ENCODE data around the gene PTGIS.
A peak's percentile ranks its signal among the peaks of the same experiment; 100 is the strongest.

The PTGIS gene

GRCh38 chr20:49560186-49560585 lies 7.8 kb downstream of the PTGIS start:
- no peak for DNase-seq (ENCODE audit: low spot score)

DNA sequence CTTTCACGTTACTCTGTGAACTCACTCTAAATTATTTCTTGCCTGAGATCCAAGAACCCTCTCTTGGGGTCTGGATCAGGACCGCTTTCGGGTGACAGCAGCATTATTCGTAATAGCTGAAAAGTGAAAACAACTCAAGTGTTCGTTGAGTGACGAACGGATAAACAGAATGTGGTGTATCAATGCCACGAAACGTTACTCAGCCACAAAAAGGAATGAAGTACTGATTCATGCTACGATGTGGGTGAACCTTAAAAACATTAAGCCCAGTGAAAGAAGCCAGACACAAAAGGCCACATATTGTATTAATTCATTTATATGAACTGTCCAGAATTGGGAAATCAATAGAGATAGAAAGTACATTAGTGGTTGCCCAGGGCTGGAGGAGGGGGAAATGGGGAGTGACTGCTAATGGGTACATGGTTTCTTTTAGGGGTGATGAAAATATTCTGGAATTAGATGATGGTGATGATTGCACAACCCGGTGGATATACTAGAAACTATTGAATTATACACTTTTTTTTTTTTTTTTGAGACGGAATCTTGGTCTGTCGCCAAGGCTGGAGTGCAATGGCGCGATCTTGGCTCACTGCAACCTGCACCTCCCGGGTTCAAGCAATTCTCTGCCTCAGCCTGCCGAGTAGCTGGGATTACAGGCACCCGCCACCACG lies 8.4 kb downstream of the PTGIS start:
- DNase-seq (ENCODE audit: low spot score): peak; percentile 64

DNA sequence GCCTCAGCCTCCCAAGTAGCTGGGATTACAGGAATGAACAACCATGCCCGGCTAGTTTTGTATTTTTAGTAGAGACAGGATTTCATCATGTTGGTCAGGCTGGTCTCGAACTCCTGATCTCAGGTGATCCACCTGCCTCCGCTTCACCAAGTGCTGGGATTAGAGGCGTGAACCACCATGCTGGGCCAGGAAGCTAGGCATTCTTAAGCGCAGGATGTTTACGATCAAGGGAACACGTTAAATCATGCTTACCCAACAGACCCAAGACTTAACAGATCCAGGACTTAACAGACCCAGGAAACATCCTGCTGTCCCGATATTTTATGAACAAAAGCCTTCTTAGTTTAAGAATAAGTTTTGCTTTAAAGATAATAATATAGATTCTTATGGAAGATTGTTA lies 9.1 kb downstream of the PTGIS start:
- DNase-seq (ENCODE audit: low spot score): no peak

DNA sequence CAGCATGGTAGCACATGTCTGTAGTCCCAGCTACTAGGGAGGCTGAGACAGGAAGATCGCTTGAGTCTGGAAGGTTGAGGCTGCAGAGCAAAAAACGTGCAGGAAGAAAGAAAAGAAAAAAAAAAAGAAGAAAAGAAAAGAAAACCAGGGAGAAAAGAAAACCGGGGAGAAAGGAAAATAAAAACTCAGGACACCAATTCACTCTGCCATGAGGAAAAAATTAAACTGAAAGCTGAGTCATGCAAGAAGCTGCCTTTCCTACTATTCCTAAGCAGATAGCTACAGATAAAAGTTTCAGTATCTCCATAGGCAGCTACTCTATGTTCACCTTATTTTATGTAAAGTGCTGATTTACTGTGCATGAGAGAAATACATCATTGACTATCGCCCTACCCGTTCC lies 10.5 kb downstream of the PTGIS start:
- DNase-seq (ENCODE audit: low spot score): no peak

DNA sequence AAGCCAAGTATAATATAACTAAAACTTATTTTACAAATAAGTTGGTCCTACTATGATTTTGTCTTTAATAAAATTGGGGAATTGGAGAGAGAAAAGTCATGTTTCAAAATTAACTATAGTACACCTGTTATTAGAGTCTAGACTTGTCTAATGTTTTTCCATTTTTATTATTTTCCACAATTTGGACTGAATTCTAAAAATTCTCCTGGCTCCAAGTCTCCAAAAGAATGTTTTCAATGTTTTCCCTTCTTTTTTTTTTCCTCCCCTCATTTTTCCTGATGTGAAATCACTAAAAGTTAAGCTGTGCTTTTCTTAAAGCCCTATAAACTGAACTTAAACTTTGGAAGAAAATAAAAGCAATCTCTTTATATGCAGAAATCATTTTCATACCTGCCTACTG lies 11.3 kb downstream of the PTGIS start:
- DNase-seq (ENCODE audit: low spot score): no peak

GRCh38 chr20:49549801-49550551 lies 18.0 kb downstream of the PTGIS start:
- DNase-seq (ENCODE audit: low spot score): no peak

GRCh38 chr20:49548371-49548947 lies 19.5 kb downstream of the PTGIS start:
- no peak for DNase-seq (ENCODE audit: low spot score)

DNA sequence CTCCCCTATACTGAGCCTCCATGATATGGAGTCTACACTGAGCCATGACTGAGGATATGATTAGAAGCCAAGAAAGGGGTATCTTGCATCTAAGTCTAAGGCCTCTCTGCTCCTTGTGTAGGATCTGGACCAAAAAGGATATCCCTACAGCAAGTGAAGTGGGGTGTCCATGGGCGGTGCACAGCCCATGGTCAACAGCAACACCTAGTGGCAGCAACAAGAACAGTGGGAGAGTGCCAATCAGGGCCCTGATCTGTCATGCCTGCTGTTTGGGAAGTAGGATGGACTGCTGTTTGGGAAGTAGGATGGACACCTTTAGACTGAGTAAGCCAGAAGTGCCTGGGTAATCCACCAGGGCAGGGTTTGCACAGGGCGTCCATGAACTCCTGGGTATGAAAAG lies 22.4 kb downstream of the PTGIS start:
- DNase-seq (ENCODE audit: low spot score): no peak

DNA sequence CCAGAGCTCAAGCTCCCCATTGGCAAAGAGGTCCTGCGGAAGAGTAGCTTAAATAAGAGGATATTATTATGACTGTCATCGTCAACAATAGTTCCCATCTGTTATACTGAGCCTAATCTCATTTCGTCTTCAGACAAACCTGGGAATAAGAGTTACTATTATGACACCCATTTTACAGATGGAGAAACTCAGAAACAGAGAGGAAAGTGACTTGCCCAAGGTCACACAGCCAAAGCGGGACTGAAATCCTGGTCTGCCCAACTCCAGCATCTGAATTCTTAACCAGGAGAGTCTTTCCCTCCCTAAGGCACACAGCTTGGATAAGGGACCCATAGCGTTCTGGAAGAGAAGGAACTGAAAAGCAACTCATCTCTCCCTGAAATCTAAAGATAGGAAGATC lies 23.4 kb downstream of the PTGIS start:
- no peak for DNase-seq (ENCODE audit: low spot score)

GRCh38 chr20:49543858-49544437 lies 24.0 kb downstream of the PTGIS start:
- DNase-seq (ENCODE audit: low spot score): no peak

GRCh38 chr20:49543071-49543857 lies 24.7 kb downstream of the PTGIS start:
- DNase-seq (ENCODE audit: low spot score): no peak

GRCh38 chr20:49542514-49542991 lies 25.4 kb downstream of the PTGIS start:
- no peak for DNase-seq (ENCODE audit: low spot score)

DNA sequence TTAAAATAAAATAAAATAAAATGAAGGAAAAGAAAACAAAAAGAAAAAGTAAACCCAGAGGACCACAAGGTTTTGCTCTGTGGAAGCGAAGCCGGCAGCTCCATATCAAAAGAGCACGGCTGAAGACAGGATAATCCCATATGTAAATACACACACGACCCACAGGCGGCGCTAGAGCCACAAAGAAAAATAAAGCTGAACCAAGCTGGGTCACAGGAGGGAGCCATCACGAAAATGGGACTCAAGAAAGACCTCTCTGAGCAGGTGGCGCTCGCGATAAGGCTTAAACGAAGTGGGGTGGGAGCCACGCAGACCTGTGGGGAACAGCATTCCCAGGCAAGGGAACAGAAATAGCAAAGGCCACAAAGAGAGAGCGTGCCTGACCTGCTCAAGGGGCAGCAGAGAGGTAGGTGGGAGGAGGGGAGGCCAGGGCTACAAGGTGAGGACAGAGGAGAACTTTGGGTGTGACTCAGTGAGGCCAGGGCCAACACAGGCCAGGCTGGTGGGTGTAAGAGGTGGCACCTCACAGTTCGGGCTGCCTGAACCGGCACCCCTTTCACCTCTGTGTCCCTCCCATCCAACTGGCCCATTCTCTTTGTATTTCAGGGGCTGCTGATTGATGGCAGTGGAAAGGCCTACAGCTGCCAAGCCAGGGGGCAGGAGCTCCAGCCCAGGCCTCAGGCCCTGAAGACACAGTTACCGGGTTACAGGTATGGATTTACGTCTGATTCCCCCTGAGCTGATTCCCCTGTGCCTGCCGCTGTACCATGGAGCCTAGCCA lies 26.0 kb downstream of the PTGIS start:
- peak; percentile 79 for DNase-seq (ENCODE audit: low spot score)

DNA sequence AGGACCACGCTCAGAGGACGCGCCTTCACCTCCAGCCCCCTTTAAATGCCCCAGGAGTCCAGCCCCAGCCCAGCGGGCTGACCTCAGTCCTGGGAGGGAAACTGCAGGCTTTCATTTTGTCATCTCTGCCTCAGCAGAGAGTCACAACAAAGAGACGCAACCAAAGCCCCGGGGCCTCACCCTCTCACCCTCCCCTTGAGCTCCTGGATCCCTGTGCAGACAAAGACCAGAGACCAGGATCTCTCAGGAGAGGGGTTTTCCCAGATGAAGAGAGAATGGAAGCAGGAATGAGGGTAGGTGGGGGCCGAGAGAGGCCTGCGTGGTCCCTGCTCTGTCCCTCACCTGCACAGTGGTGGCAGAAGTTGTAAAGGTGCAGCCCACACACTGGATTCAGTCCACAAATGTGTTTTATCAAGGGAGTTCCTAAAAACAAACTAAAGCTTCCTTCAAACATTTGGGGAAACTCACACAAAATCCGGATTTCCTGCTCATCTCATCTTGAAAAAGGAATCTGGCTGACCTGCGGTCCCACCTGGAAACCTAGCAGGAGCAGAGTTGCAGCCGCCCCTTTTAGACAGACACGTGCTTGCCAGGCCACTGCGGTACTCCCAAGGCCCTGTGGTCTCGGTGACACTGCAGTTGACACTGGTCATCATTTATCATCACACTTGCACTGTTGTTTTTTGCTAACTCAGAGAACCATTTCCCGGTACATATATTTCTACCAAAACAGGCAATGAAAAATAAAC lies 27.1 kb downstream of the PTGIS start:
- DNase-seq (ENCODE audit: low spot score): no peak

GRCh38 chr20:49540232-49540620 lies 27.7 kb downstream of the PTGIS start:
- DNase-seq (ENCODE audit: low spot score): no peak

DNA sequence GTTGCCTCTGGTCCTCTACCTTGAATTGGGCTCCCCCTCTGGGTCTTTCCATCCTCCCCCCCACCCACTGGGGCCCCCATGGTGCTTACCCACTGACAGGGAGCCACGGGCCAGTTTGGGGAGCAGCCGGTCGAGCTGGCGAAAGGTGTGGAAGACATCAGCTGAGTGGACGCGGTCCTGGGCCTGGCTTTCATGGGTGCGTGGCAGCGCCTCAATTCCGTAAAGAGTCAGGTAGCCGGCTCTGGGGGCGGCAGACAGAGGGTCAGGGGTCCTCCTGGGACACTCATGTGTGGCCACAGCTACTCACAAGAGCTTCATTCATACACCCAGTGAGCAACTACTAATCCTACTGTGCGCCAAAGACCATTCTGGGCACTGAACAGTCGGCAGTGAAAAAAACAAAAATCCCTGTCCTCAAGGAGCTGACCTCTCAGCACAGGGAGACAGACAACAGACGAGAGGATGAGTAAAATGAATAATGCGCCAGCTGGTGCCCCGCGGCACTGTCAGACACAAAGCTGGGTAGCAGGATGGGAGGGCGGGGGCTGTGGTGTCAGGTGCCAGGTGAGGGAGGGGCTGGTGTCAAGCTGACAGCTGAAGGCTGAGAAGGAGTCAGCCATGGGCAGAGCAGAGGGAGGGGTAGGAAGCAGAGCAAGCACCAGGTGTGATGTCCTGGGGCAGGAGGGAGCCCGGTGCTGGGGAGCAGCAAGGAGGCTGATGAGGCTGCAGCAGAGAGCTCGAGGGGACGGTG lies 28.3 kb downstream of the PTGIS start:
- no peak for DNase-seq (ENCODE audit: low spot score)

DNA sequence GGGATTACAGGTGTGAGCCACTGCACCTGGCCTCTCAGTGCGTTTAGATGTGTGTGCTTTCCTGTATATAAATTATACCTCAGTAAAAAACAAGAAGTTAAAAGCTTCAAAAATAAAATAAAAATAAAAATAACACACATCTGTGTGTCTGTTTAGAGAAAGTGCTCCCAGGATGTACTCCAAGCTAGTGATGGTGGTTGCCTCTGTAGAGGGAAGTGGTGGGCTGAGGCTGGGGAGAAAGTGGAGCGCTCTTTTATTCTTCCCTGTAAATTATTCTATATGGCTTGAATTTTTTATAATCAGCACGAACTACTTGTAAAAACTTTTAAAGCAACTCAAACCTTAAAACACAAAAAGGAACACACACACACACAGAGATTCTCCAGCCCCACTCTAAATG lies 29.0 kb downstream of the PTGIS start:
- no peak for DNase-seq (ENCODE audit: low spot score)

DNA sequence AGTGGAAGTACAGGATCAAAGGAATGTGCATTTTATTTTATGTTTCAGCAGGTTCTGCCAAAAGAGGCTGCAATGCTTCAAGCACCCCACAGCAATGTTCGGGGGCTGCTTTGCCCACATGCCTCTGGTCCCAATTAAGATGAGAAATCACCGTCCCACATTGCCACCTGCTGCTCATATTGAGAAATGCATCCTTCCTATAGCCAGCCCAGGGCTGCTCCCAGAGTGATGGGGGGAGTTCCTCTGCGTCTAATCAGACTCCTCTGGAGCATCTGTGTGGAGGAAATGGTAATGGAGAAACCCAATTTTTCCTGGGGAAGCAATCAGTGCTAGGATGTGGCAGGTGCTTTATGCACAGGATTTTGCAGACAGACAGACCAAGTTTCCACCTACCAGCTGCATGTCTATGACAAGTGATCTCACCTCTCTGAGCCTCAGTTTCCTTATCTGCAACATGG lies 33.7 kb downstream of the PTGIS start:
- DNase-seq (ENCODE audit: low spot score): peak; percentile 82

GRCh38 chr20:49532285-49532946 lies 35.5 kb downstream of the PTGIS start:
- no peak for DNase-seq (ENCODE audit: low spot score)

Measured in GM03348 (cell line).